Peyer's patch (tissue), 4 donors: ENCODE data around the gene RSPH1.
A peak's percentile ranks its signal among the peaks of the same experiment; 100 is the strongest.

ENCODE experiments used
- POLR2A ChIP-seq, 2 donors: fragments of 450-650 bp; IDR thresholded peaks; one replicate each; pipeline ENCODE4 v1.5.1; 2017; ENCODE audit warnings: antibody characterized with exemption in 2 of 2, mild to moderate bottlenecking in 2 of 2, moderate library complexity in 2 of 2
- TF ChIP-seq, protein P1 (sequence below), 6 experiments: fragments of 450-650 bp in 4 of 6; fragments of 200-600 bp in 2 of 6; sonication (generic) in 1 of 6; IDR thresholded peaks; one replicate each; pipeline ENCODE4 v1.5.1; 2017 to 2019; ENCODE audit warnings: antibody characterized with exemption in 6 of 6, mild to moderate bottlenecking in 3 of 6, moderate library complexity in 1 of 6

DNA sequence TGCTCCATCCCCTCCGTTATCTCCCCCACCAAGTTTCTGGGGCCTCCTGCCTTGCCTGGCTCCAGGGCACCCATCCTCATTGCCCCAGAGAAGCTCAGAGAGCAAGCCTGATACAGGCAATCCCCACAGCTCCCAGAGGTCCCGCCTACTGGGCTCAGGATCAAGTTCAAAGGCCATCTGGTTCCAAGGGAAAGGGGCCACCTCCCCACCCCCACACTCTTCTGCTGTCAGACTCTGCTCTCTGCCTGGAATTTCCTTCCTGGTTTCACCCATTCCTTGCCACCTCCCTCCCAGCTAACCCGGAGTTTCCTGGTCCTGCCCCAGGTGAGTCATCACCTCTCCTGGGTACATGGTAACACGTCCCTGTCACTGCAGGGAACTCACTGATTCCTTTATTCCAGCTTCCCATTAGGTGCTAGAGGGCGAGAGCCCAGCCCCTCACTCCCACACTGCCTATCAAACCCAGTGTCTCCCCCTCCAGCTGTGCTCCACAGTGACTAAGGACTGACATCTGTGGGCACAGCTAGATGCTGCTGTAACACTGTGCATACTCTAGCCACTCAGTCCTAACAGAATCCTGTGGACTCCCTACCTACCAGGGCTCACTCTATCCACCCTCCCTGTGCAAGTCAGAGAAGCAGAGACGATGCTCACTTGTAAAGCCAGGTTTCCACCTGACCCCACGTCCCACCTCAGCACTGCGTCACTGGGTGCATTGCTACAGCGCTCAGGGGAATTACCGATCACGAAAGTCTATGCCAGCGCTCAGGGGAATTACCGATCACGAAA is 21.8 kb downstream of the RSPH1 start:
- TF ChIP-seq, protein P1, sequence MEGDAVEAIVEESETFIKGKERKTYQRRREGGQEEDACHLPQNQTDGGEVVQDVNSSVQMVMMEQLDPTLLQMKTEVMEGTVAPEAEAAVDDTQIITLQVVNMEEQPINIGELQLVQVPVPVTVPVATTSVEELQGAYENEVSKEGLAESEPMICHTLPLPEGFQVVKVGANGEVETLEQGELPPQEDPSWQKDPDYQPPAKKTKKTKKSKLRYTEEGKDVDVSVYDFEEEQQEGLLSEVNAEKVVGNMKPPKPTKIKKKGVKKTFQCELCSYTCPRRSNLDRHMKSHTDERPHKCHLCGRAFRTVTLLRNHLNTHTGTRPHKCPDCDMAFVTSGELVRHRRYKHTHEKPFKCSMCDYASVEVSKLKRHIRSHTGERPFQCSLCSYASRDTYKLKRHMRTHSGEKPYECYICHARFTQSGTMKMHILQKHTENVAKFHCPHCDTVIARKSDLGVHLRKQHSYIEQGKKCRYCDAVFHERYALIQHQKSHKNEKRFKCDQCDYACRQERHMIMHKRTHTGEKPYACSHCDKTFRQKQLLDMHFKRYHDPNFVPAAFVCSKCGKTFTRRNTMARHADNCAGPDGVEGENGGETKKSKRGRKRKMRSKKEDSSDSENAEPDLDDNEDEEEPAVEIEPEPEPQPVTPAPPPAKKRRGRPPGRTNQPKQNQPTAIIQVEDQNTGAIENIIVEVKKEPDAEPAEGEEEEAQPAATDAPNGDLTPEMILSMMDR (IDR thresholded peaks at IDR 0.05): no peak
- peak in 1 of 2 donors; percentile 75 for TF ChIP-seq POLR2A (IDR thresholded peaks at IDR 0.05)
